Measurements from ENCODE around the gene IGSF3. TPM values are rescaled to one million over a fixed set of nuclear protein-coding genes. Genes with fewer than 3 reads are reported as not detected.

The IGSF3 gene
- total and polyA plus RNA-seq, 3 donors from 2014 or later: 12.6 to 27.2 (median 15.4) TPM

- no peaks in the 10 kb centered on the region for H3K9me3 ChIP-seq
- H3K4me3 ChIP-seq: no peak overlapping the region
- no peak for DNase-seq
- no peaks in the 10 kb centered on the region for H3K36me3 ChIP-seq (ENCODE audit: low read depth, missing control alignments)
- H3K27me3 ChIP-seq: no peaks in the 10 kb centered on the region
- H3K4me1 ChIP-seq: no peaks in the 10 kb centered on the region
- WGBS, 2 donors: 80 to 83% methylated on average over 4 of the region's 4 CpGs
- intact Hi-C loops (cut with DNase I; ENCODE audit: low total_unique reads): no loop called here
- no peak for TF ChIP-seq POLR2A (IDR thresholded peaks at IDR 0.05)
- TF ChIP-seq CTCF (IDR thresholded peaks at IDR 0.05): no peak
- H3K27ac ChIP-seq: no peak overlapping the region
These were observed 121.1 kb downstream of the IGSF3 start for GRCh38 chr1:116546354-116546977.

GRCh38 chr1:116545359-116545705 lies 122.2 kb downstream of the IGSF3 start:
- H3K9me3 ChIP-seq: no peaks in the 10 kb centered on the region
- DNase-seq: no peak
- H3K27ac ChIP-seq: no peak overlapping the region
- H3K36me3 ChIP-seq (ENCODE audit: low read depth, missing control alignments): no peaks in the 10 kb centered on the region
- TF ChIP-seq POLR2A (IDR thresholded peaks at IDR 0.05) (no peak), CTCF (IDR thresholded peaks at IDR 0.05) (no peak)
- intact Hi-C loops (cut with DNase I; ENCODE audit: low total_unique reads): no loop called here
- 83 to 96% methylated on average over 2 of the region's 2 CpGs for WGBS, 2 donors
- H3K27me3 ChIP-seq: no peaks in the 10 kb centered on the region
- no peak overlapping the region for H3K4me3 ChIP-seq
- H3K4me1 ChIP-seq: no peaks in the 10 kb centered on the region

GRCh38 chr1:116544588-116545358 lies 122.8 kb downstream of the IGSF3 start:
- WGBS, 2 donors: 94 to 96% methylated on average over 8 of the region's 8 CpGs
- no peaks in the 10 kb centered on the region for H3K36me3 ChIP-seq (ENCODE audit: low read depth, missing control alignments)

GRCh38 chr1:116540088-116540487 lies 127.4 kb downstream of the IGSF3 start:
- TF ChIP-seq POLR2A (IDR thresholded peaks at IDR 0.05): no peak
- no peaks in the 10 kb centered on the region for H3K36me3 ChIP-seq (ENCODE audit: low read depth, missing control alignments)

More at GRCh38 chr1:116544588-116545358, 122.8 kb downstream of the IGSF3 start:
- Histone ChIP-seq H3K27ac (no peak overlapping the region), H3K27me3 (no peaks in the 10 kb centered on the region), H3K9me3 (no peaks in the 10 kb centered on the region), H3K4me3 (no peak overlapping the region), H3K4me1 (no peaks in the 10 kb centered on the region)
- intact Hi-C loops (cut with DNase I; ENCODE audit: low total_unique reads): no loop called here
- TF ChIP-seq POLR2A (IDR thresholded peaks at IDR 0.05): no peak
- no peak for TF ChIP-seq CTCF (IDR thresholded peaks at IDR 0.05)
- DNase-seq: no peak

GRCh38 chr1:116538544-116538943 lies 129.0 kb downstream of the IGSF3 start:
- TF ChIP-seq POLR2A (IDR thresholded peaks at IDR 0.05) (no peak), CTCF (IDR thresholded peaks at IDR 0.05) (no peak)
- WGBS, 2 donors: 84 to 100% methylated on average over 1 of the region's 1 CpG
- H3K27ac ChIP-seq: no peak overlapping the region
- H3K9me3 ChIP-seq: no peaks in the 10 kb centered on the region
- H3K27me3 ChIP-seq: no peaks in the 10 kb centered on the region
- no peaks in the 10 kb centered on the region for H3K36me3 ChIP-seq (ENCODE audit: low read depth, missing control alignments)
- no peaks in the 10 kb centered on the region for H3K4me1 ChIP-seq
- no peak overlapping the region for H3K4me3 ChIP-seq
- DNase-seq: no peak
- intact Hi-C loops (cut with DNase I; ENCODE audit: low total_unique reads): no loop called here

More at GRCh38 chr1:116540088-116540487, 127.4 kb downstream of the IGSF3 start:
- H3K27ac ChIP-seq: no peak overlapping the region
- no peak overlapping the region for H3K4me3 ChIP-seq
- H3K4me1 ChIP-seq: no peaks in the 10 kb centered on the region
- no peaks in the 10 kb centered on the region for H3K9me3 ChIP-seq
- no peaks in the 10 kb centered on the region for H3K27me3 ChIP-seq
- DNase-seq: no peak
- intact Hi-C loops (cut with DNase I; ENCODE audit: low total_unique reads): no loop called here

Measured in testis (tissue), 3 donors.